BE2C (cell line): ENCODE data around the gene FAM234A. TPM values are rescaled to one million over a fixed set of nuclear protein-coding genes. Genes with fewer than 3 reads are reported as not detected.
A peak's percentile ranks its signal among the peaks of the same experiment; 100 is the strongest.

Experiments used
- DNase-seq: peaks from one replicate; pipeline ENCODE4 v3.0.0-alpha.2; 2020
- H3K27me3 ChIP-seq: fragments of 250-450 bp; sonication (Bioruptor Pico); 2 replicates; pipeline ENCODE4 v1.5.1; 2020; ENCODE audit warnings: mild to moderate bottlenecking
- H3K36me3 ChIP-seq: fragments of 250-450 bp; sonication (Bioruptor Pico); 2 replicates; pipeline ENCODE4 v1.5.1; 2020; ENCODE audit warnings: mild to moderate bottlenecking
- H3K4me1 ChIP-seq: fragments of 250-450 bp; sonication (Bioruptor Pico); 2 replicates; pipeline ENCODE4 v1.5.1; 2020
- H3K4me3 ChIP-seq: 2 replicates; pipeline ENCODE4 v1.5.1; 2011; ENCODE audit warnings: low read depth, low read length
- H3K9me3 ChIP-seq: fragments of 250-450 bp; sonication (Bioruptor Pico); 2 replicates; pipeline ENCODE4 v1.5.1; 2020
- CTCF ChIP-seq: IDR thresholded peaks from 2 replicates; pipeline ENCODE4 v1.5.1; 2012; ENCODE audit warnings: mild to moderate bottlenecking, low read depth, low read length
- polyA plus RNA-seq: library from polyadenylated mRNA; unstranded; fragments of >200 nt; gene quantifications from one replicate; pipeline ENCODE4 v1.2.1, GENCODE V29; 2012; ENCODE audit warnings: low read depth, missing spikeins; ENCODE audit not compliant: insufficient read length, insufficient read depth

FAM234A gene
- 92.3 TPM for polyA plus RNA-seq

DNA sequence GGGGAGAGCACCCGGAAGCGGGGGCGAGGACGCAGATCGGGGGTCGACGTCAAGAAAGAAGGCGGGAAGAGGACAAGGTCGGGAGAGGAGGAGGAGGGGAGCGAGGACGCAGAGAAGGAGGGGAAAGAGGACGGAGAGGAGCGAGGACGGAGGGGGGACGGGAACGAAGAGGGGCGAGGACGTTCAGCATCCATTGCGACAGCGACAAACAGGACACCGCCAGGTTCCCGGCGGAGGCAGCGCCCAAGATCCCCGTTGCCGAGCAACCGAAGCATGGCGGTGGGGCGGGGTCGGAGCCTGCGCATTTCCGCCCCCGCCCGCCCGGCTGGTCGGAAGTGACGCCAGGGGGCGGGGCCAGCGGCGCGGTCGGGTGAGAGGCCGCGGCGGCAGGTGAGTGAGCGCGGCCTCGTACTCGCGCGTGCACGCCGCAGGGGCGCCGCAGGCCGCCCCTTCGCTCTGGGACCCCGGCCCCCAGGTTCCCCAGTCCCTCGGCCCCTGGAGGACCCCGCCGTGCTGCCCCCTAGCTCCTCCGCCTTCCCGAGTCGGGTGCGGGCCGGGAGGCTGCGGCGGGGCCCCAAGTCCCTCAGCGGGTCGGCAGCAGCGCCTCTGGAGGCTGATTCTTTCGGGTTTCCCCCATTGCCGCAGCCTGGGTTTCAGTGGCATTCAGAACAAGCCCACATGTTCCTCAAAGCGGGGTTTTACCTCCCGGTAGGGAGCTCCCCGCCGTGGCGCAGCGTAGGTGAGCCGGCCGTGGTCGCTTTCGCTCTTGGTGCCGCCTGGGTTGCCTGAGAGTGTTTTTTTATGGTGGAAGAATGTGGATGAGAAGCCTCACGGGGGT is at the start of gene FAM234A:
Gene FAM234A (plus strand): TSS at position 354 of the 838 bp plus-strand sequence. CDS start 19,593 bp downstream, outside the sequence.
- DNase-seq: peak; percentile 97
- no peaks in the 10 kb centered on the region for H3K36me3 ChIP-seq
- peaks cover 3% of the 10 kb centered on the region; the same call in 1 of the 2 replicates for H3K9me3 ChIP-seq
- H3K27me3 ChIP-seq: no peaks in the 10 kb centered on the region
- 0 out of 2 replicates have a peak, but pooled peaks cover 2% of the 10 kb centered on the region for H3K4me1 ChIP-seq
- peak within 1 kb of the TSS; percentile 81 for H3K4me3 ChIP-seq
- peak; percentile 52 for TF ChIP-seq CTCF

GRCh38 chr16:185213-185612 is 49.4 kb upstream of the FAM234A start:
- no peak overlapping the region for H3K4me3 ChIP-seq
- DNase-seq: no peak
- H3K4me1 ChIP-seq: peaks cover 7% of the 10 kb centered on the region
- no peaks in the 10 kb centered on the region for H3K9me3 ChIP-seq
- H3K27me3 ChIP-seq: peaks cover 8% of the 10 kb centered on the region
- peaks cover 33% of the 10 kb centered on the region for H3K36me3 ChIP-seq
- no peak for TF ChIP-seq CTCF

- TF ChIP-seq CTCF: no peak
- Histone ChIP-seq H3K4me3 (no peak overlapping the region), H3K36me3 (peaks cover 36% of the 10 kb centered on the region), H3K9me3 (no peaks in the 10 kb centered on the region), H3K27me3 (peaks cover 3% of the 10 kb centered on the region; the same call in 1 of the 2 replicates), H3K4me1 (peaks cover 5% of the 10 kb centered on the region)
- DNase-seq: no peak
Observed at GRCh38 chr16:185691-186090, 48.9 kb upstream of the FAM234A start.

GRCh38 chr16:187330-187729 is 47.3 kb upstream of the FAM234A start:
- peaks cover 51% of the 10 kb centered on the region for H3K36me3 ChIP-seq

DNA sequence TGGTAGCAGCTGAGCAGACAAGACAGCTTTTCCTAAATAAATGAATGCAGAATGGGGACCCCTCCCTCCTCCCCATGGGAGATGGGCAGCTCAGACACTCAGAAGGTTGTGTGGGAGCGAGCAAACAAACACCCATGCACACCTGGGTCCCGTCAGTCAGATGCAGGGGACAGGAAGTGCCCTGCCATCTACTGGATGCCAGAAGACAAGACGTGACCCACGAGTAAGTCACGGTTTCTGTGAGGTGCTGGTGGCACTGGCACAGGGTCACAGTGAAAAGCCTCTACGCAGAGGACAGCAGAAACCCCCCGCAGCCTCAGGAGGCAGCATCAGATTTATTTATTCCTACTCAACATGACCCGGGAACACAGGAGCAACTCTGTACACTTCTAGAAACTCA is 45.9 kb upstream of the FAM234A start:
- no peak overlapping the region for H3K4me3 ChIP-seq
- peak; percentile 42 for TF ChIP-seq CTCF
- no peaks in the 10 kb centered on the region for H3K27me3 ChIP-seq
- H3K36me3 ChIP-seq: peaks cover 64% of the 10 kb centered on the region
- no peaks in the 10 kb centered on the region for H3K9me3 ChIP-seq
- H3K4me1 ChIP-seq: no peaks in the 10 kb centered on the region
- no peak for DNase-seq

More at GRCh38 chr16:187330-187729, 47.3 kb upstream of the FAM234A start:
- TF ChIP-seq CTCF: no peak
- Histone ChIP-seq H3K4me1 (no peaks in the 10 kb centered on the region), H3K4me3 (no peak overlapping the region), H3K27me3 (no peaks in the 10 kb centered on the region), H3K9me3 (no peaks in the 10 kb centered on the region)
- no peak for DNase-seq
